ENCODE results near the gene KRTAP10-3.

- TF ChIP-seq POLR2A (IDR thresholded peaks at IDR 0.05; ENCODE audit: extremely low read depth, insufficient read length), result no peak
- TF ChIP-seq CTCF (IDR thresholded peaks at IDR 0.05; ENCODE audit: low read depth, low read length), result no peak
- TF ChIP-seq, protein P1, sequence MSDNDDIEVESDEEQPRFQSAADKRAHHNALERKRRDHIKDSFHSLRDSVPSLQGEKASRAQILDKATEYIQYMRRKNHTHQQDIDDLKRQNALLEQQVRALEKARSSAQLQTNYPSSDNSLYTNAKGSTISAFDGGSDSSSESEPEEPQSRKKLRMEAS (IDR thresholded peaks at IDR 0.05; ENCODE audit: low read depth, low read length), result no peak
- no peak for TF ChIP-seq MYC (IDR thresholded peaks at IDR 0.05; ENCODE audit: low read depth, low read length)
Observed at GRCh38 chr21:44589586-44590305, 31.2 kb upstream of the KRTAP10-3 start.

Measured in NB4 (cell line).